Osteocyte (in vitro differentiated cells): ENCODE data around the gene PAX5. TPM values are rescaled to one million over a fixed set of nuclear protein-coding genes. Genes with fewer than 3 reads are reported as not detected.

Source experiments
- DNase-seq: peaks from one replicate; pipeline ENCODE4 v3.0.0; 2021; ENCODE audit warnings: mixed read lengths; ENCODE audit not compliant: unreplicated experiment; ENCODE audit errors: extremely low spot score
- H3K27ac Mint-ChIP-seq: one replicate; pipeline ENCODE4 v1.8.0; 2021; ENCODE audit warnings: mild to moderate bottlenecking, mixed read lengths; ENCODE audit not compliant: unreplicated experiment
- H3K27me3 Mint-ChIP-seq: one replicate; pipeline ENCODE4 v1.8.0; 2021; ENCODE audit warnings: mixed read lengths; ENCODE audit not compliant: unreplicated experiment
- H3K36me3 Mint-ChIP-seq: one replicate; pipeline ENCODE4 v1.8.0; 2021; ENCODE audit warnings: mixed read lengths; ENCODE audit not compliant: unreplicated experiment
- H3K4me1 Mint-ChIP-seq: one replicate; pipeline ENCODE4 v1.8.0; 2021; ENCODE audit warnings: mixed read lengths; ENCODE audit not compliant: unreplicated experiment
- H3K4me3 Mint-ChIP-seq: one replicate; pipeline ENCODE4 v1.8.0; 2021; ENCODE audit warnings: mild to moderate bottlenecking, moderate library complexity, mixed read lengths; ENCODE audit not compliant: unreplicated experiment
- H3K9me3 Mint-ChIP-seq: one replicate; pipeline ENCODE4 v1.8.0; 2021; ENCODE audit warnings: mixed read lengths; ENCODE audit not compliant: unreplicated experiment
- CTCF ChIP-seq: fragments of 200-600 bp; sonication (generic); IDR thresholded peaks from 2 replicates; pipeline ENCODE4 v1.5.0; 2021; ENCODE audit warnings: antibody characterized with exemption, mild to moderate bottlenecking, moderate library complexity
- total RNA-seq: library from RNA; stranded (reverse); gene quantifications from 2 replicates; pipeline ENCODE4 v1.2.1, GENCODE V29; 2021

The PAX5 gene
- total RNA-seq, 1 donor from 2014 or later: not detected

- DNase-seq: no peak
- Mint-ChIP-seq H3K4me3 (no peak overlapping the region), H3K27me3 (peaks cover 56% of the 10 kb centered on the region), H3K36me3 (no peaks in the 10 kb centered on the region), H3K4me1 (no peaks in the 10 kb centered on the region), H3K27ac (no peak overlapping the region), H3K9me3 (no peaks in the 10 kb centered on the region)
- TF ChIP-seq CTCF: no peak
Measured at GRCh38 chr9:36848946-36849345, 185.1 kb downstream of the PAX5 start.

- H3K36me3 Mint-ChIP-seq: no peaks in the 10 kb centered on the region
- no peaks in the 10 kb centered on the region for H3K9me3 Mint-ChIP-seq
- no peak for TF ChIP-seq CTCF
- peaks cover 51% of the 10 kb centered on the region for H3K27me3 Mint-ChIP-seq
- DNase-seq: no peak
- H3K4me3 Mint-ChIP-seq: no peak overlapping the region
- H3K27ac Mint-ChIP-seq: no peak overlapping the region
- no peaks in the 10 kb centered on the region for H3K4me1 Mint-ChIP-seq
Measured at GRCh38 chr9:36847781-36848673, 186.0 kb downstream of the PAX5 start.

GRCh38 chr9:36846621-36847020 lies 187.4 kb downstream of the PAX5 start:
- no peaks in the 10 kb centered on the region for H3K36me3 Mint-ChIP-seq
- H3K4me3 Mint-ChIP-seq: no peak overlapping the region
- peaks cover 47% of the 10 kb centered on the region for H3K27me3 Mint-ChIP-seq
- no peak for TF ChIP-seq CTCF
- H3K9me3 Mint-ChIP-seq: no peaks in the 10 kb centered on the region
- DNase-seq: no peak
- H3K4me1 Mint-ChIP-seq: no peaks in the 10 kb centered on the region
- H3K27ac Mint-ChIP-seq: no peak overlapping the region

GRCh38 chr9:36845844-36846243 lies 188.2 kb downstream of the PAX5 start:
- Mint-ChIP-seq H3K4me1 (no peaks in the 10 kb centered on the region), H3K9me3 (no peaks in the 10 kb centered on the region), H3K36me3 (no peaks in the 10 kb centered on the region), H3K27me3 (peaks cover 43% of the 10 kb centered on the region), H3K4me3 (no peak overlapping the region), H3K27ac (no peak overlapping the region)
- TF ChIP-seq CTCF: no peak
- DNase-seq: no peak

GRCh38 chr9:36844961-36845360 lies 189.1 kb downstream of the PAX5 start:
- Mint-ChIP-seq H3K27ac (no peak overlapping the region), H3K36me3 (no peaks in the 10 kb centered on the region), H3K4me3 (no peak overlapping the region), H3K27me3 (peaks cover 41% of the 10 kb centered on the region), H3K9me3 (no peaks in the 10 kb centered on the region), H3K4me1 (no peaks in the 10 kb centered on the region)
- no peak for TF ChIP-seq CTCF
- DNase-seq: no peak
